ENCODE measurements around the gene AFAP1. TPM values are rescaled to one million over a fixed set of nuclear protein-coding genes. Genes with fewer than 3 reads are reported as not detected.

The AFAP1 gene
- total RNA-seq, 1 donor from 2014 or later = 67.9 TPM

DNA sequence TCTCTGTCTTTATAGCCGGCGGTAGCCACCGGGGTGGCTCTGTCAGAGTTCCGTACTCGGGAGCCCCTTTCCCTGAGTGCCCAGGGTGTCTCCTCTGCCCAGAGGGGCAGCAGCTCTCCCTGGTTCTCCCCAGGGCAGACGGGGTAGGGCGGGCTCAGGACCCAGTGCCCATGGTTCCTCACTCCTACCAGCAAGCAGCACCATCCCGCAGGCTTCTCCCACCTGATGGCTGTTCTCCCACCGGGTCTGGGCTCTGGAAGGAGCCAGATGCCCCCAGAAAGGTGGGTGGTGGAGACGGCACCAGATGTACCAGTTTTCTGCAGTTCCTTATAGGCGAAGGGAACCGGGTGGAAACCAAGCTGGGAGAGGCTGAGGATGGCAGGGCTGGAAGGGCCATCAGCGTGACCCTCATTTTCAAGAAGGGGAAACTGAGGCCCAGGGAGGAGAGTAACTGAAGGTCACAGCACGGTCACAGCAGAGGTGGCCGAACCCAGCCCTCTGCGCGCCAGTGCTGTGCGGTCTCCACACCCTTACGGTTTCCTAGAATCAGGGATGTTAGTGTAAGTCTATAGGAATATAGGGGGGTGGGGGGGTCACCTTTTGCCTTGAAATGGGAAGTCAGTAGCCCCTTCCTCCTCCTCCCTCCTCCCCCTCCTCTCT, 198.7 kb downstream of the AFAP1 start:
- peaks cover 12% of the 10 kb centered on the region for H3K36me3 Mint-ChIP-seq (ENCODE audit: low read depth, unreplicated experiment)
- no peaks in the 10 kb centered on the region for H3K27me3 ChIP-seq (ENCODE audit: insufficient read depth, low read length)
- TF ChIP-seq, protein P1, sequence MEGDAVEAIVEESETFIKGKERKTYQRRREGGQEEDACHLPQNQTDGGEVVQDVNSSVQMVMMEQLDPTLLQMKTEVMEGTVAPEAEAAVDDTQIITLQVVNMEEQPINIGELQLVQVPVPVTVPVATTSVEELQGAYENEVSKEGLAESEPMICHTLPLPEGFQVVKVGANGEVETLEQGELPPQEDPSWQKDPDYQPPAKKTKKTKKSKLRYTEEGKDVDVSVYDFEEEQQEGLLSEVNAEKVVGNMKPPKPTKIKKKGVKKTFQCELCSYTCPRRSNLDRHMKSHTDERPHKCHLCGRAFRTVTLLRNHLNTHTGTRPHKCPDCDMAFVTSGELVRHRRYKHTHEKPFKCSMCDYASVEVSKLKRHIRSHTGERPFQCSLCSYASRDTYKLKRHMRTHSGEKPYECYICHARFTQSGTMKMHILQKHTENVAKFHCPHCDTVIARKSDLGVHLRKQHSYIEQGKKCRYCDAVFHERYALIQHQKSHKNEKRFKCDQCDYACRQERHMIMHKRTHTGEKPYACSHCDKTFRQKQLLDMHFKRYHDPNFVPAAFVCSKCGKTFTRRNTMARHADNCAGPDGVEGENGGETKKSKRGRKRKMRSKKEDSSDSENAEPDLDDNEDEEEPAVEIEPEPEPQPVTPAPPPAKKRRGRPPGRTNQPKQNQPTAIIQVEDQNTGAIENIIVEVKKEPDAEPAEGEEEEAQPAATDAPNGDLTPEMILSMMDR (IDR thresholded peaks at IDR 0.05; ENCODE audit: insufficient read depth, low read depth, low read length) = no peak
- no peak for TF ChIP-seq EZH2 (IDR thresholded peaks at IDR 0.05; ENCODE audit: insufficient read depth, low read length)
- DNase-seq (ENCODE audit: low read depth) = no peak
- H3K27me3 Mint-ChIP-seq (ENCODE audit: low read depth, unreplicated experiment) = peaks cover 36% of the 10 kb centered on the region
- no peak overlapping the region for H3K4me2 ChIP-seq (ENCODE audit: low read length)
- peaks cover 2% of the 10 kb centered on the region for H3K9me3 Mint-ChIP-seq (ENCODE audit: unreplicated experiment)
- H3K9ac ChIP-seq (ENCODE audit: low read length) = no peak overlapping the region
- no peak overlapping the region for H2AFZ ChIP-seq (ENCODE audit: low read depth, low read length)
- no peaks in the 10 kb centered on the region for H3K4me1 ChIP-seq (ENCODE audit: insufficient read depth, low read length)
- H3K27ac ChIP-seq (ENCODE audit: low read depth, low read length) = no peak overlapping the region
- no peak for FAIRE-seq
- H3K4me3 Mint-ChIP-seq (ENCODE audit: unreplicated experiment) = no peak overlapping the region
- no peaks in the 10 kb centered on the region for H3K79me2 ChIP-seq (ENCODE audit: insufficient read depth, low read length)
- H3K27ac Mint-ChIP-seq (ENCODE audit: unreplicated experiment) = no peak overlapping the region
- H3K36me3 ChIP-seq (ENCODE audit: insufficient read depth, low read length) = no peaks in the 10 kb centered on the region
- peaks cover 11% of the 10 kb centered on the region for H4K20me1 ChIP-seq (ENCODE audit: insufficient read depth, low read length)
- H3K9me3 ChIP-seq (ENCODE audit: insufficient read depth, low read depth, low read length) = no peaks in the 10 kb centered on the region
- no peaks in the 10 kb centered on the region for H3K4me1 Mint-ChIP-seq (ENCODE audit: low read depth, unreplicated experiment)
- H3K4me3 ChIP-seq (ENCODE audit: insufficient read depth, low read depth, low read length) = no peak overlapping the region

DNA sequence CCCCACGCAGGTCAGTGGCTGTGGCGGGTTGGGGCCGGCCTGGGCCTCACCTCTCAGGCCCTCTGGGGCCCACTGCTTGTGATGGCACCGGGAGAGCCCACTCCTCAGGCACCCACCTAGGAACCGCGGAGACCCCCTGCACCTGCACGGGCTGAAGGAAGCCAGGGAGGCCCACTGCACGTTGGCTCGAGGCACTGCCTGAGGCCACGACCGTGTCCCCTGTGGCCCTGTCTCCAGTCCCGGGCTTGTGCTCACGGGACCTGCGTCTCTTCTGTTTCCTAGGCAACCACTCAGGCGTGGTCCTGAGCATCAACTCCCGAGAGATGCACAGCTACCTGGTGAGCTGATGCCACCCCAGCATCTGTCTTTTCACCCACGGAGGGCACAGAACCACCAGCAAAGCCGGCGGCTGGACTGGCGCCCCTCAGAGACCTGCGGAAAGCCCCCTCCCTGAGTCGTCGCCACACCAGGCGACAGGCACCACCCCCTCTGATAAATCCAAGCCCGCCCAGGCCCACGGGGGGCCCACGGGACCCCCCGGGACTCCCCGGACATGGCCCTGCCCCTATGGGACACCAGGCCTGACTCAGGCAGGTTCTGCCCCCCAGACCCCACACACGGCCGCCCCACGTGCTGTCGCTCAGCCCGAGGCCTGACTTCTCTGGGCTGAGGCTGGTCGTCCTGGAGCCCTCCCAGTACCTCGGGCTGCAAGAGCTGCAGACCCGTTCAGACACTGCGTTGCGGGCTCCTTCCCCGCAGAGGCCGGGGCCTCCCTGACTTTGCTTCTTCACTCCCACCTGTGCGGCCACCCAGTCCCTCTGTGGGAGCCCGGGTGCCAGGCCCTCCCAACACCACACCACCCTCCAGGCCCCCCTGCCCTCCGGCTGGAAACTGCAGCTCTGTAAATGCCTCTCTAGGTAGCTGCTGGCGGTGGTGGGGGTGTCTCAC, 199.5 kb downstream of the AFAP1 start:
- Mint-ChIP-seq H3K27ac (ENCODE audit: unreplicated experiment) (no peak overlapping the region), H3K36me3 (ENCODE audit: low read depth, unreplicated experiment) (peaks cover 12% of the 10 kb centered on the region), H3K4me3 (ENCODE audit: unreplicated experiment) (no peak overlapping the region), H3K9me3 (ENCODE audit: unreplicated experiment) (peaks cover 2% of the 10 kb centered on the region), H3K27me3 (ENCODE audit: low read depth, unreplicated experiment) (peaks cover 37% of the 10 kb centered on the region), H3K4me1 (ENCODE audit: low read depth, unreplicated experiment) (no peaks in the 10 kb centered on the region)
- Histone ChIP-seq H3K9ac (ENCODE audit: low read length) (no peak overlapping the region), H3K4me3 (ENCODE audit: insufficient read depth, low read depth, low read length) (no peak overlapping the region), H3K27me3 (ENCODE audit: insufficient read depth, low read length) (no peaks in the 10 kb centered on the region), H3K4me2 (ENCODE audit: low read length) (no peak overlapping the region), H3K36me3 (ENCODE audit: insufficient read depth, low read length) (no peaks in the 10 kb centered on the region), H3K27ac (ENCODE audit: low read depth, low read length) (no peak overlapping the region), H3K9me3 (ENCODE audit: insufficient read depth, low read depth, low read length) (no peaks in the 10 kb centered on the region), H2AFZ (ENCODE audit: low read depth, low read length) (no peak overlapping the region), H4K20me1 (ENCODE audit: insufficient read depth, low read length) (peaks cover 12% of the 10 kb centered on the region), H3K4me1 (ENCODE audit: insufficient read depth, low read length) (no peaks in the 10 kb centered on the region), H3K79me2 (ENCODE audit: insufficient read depth, low read length) (no peaks in the 10 kb centered on the region)
- FAIRE-seq (no peak), DNase-seq (ENCODE audit: low read depth) (no peak)
- TF ChIP-seq, protein P1 (IDR thresholded peaks at IDR 0.05; ENCODE audit: insufficient read depth, low read depth, low read length) = no peak
- TF ChIP-seq EZH2 (IDR thresholded peaks at IDR 0.05; ENCODE audit: insufficient read depth, low read length) = no peak

Measured in astrocyte (in vitro differentiated cells and primary cell).